ES-I3 (cell line): Measurements from ENCODE around the gene CRYM.
"Not testable (repeated sequence)": the region's sequence is repeated elsewhere in the genome, so short reads cannot be mapped to it uniquely, and the experiment has no call there.

ENCODE experiments used
- H3K36me3 ChIP-seq: 2 replicates; pipeline ENCODE4 v1.6.1; 2013; ENCODE audit warnings: mild to moderate bottlenecking, low read length, control low read depth, moderate library complexity; ENCODE audit not compliant: insufficient read depth
- H3K4me1 ChIP-seq: 2 replicates; pipeline ENCODE4 v1.6.1; 2013; ENCODE audit warnings: mild to moderate bottlenecking, control low read depth, low read length; ENCODE audit not compliant: insufficient read depth
- H3K9ac ChIP-seq: 2 replicates; pipeline ENCODE4 v1.6.1; 2013; ENCODE audit warnings: low read depth, mild to moderate bottlenecking, low read length, moderate library complexity
- H3K9me3 ChIP-seq: 2 replicates; pipeline ENCODE4 v1.6.1; 2013; ENCODE audit warnings: mild to moderate bottlenecking, low read length, moderate library complexity; ENCODE audit not compliant: control insufficient read depth, insufficient read depth

The CRYM gene

DNA sequence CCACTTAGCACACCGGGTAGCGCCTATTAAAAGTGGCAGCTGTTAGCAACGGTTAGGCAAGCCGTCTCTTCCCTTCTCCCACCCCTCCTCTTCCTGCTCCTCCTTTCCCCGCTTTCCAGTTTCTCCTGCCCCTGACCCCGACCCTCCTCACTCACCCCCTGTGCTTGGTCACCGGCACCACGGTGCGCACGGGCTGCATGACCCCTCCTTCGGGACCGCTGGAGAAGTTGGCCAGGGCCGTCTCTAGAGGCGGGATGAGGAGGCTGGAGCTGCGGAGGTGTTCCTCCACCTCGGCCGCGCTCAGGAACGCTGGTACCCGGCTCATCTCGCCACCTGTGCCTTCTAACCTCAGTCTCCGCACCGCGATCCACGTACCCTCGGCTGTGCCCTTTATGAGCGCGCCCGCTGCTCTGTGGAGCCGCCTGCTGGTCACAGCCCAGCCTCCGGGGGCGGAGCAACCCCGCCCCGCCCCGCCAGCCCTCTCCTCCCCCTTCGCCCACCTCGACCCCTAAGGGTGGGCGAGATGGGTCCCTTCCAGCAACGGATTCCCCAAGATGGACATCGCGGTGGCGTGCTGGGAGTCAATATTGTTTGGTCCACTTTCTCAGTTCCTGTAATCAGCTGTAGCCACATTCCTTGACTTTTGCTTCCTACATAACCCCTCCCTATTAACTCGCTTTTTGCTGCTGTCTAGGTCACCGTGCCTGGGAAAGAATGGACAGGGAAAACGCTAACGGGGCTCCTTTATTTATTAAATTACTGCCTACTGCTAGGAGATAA lies at the start of gene CRYM:
TSS of gene CRYM (minus strand) at position 364 of the 780 bp plus-strand sequence. CDS start at position 325, 39 bp downstream.
- H3K9ac ChIP-seq, result peak within 1 kb of the TSS; percentile 56; the same call in 1 of the 2 replicates
- H3K4me1 ChIP-seq, result 0 out of 2 replicates have a peak, but pooled peaks cover 3% of the 10 kb centered on the region
- no peaks in the 10 kb centered on the region for H3K9me3 ChIP-seq

DNA sequence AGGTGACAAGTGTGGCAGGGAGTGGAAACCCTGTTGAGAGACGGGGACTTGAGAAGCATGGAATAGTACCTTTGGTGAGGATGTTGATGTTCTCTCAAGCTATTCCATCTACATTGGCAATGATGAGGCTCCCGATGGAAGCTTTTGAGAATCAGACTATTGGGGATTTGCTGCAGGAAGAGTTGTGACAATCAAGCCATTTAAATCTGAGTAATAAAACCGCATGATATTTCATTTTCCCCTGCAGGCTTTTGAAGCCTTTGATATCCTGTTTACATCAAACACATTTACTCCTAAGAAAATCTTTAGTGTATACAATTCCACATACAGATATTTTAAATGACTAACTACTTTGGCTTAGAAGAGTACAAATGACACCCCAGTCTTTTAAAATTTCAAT lies 49.0 kb upstream of the CRYM start:
- H3K4me1 ChIP-seq, result peaks cover 10% of the 10 kb centered on the region; the same call in 1 of the 2 replicates

More for the DNA sequence above, at the start of gene CRYM:
- no peaks in the 10 kb centered on the region for H3K36me3 ChIP-seq

DNA sequence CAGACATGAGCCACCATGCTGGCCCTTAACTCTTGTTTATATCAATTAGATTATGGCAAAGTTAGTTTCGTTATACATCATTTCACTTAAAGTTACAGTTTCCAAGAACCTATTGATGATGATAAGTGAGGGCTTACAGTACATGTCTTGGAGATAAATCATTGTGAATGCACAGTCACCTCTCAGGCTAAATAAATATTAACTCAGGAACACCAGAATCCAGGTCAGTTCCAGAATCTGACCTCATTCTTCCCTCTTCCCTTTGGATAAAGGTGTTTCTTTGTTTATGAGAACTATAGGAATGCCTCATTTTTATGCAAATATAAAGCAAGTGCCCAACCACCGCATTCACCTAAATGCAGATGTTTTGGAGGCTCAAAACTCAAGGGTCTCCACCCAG lies 48.4 kb upstream of the CRYM start:
- H3K4me1 ChIP-seq, result peaks cover 10% of the 10 kb centered on the region; the same call in 1 of the 2 replicates

More for the DNA sequence above, 49.0 kb upstream of the CRYM start:
- Histone ChIP-seq H3K36me3 (no peaks in the 10 kb centered on the region), H3K9ac (no peak overlapping the region), H3K9me3 (no peaks in the 10 kb centered on the region)

DNA sequence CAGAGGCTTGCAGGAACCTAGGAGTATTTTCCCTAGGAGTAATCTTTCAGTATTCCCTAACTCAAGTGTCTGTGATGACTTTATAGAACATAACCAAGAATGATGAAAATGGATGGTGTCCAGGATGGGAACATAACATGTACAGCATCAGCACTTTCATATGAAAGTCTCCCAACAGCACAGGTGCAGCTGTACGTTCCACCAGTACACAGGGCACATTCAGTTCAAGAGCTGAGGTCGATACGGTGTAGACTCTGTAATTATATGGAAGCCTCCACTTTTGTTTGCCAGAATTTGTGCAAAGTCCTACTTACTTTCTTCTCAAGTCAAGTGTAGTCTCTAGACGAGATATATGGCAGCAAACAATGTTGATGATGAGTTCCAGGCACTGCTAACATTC lies 46.2 kb upstream of the CRYM start:
- Histone ChIP-seq H3K36me3 (no peaks in the 10 kb centered on the region), H3K9ac (no peak overlapping the region), H3K9me3 (no peaks in the 10 kb centered on the region)

More for the DNA sequence above, 48.4 kb upstream of the CRYM start:
- H3K9ac ChIP-seq, result no peak overlapping the region
- no peaks in the 10 kb centered on the region for H3K36me3 ChIP-seq
- H3K9me3 ChIP-seq, result no peaks in the 10 kb centered on the region

DNA sequence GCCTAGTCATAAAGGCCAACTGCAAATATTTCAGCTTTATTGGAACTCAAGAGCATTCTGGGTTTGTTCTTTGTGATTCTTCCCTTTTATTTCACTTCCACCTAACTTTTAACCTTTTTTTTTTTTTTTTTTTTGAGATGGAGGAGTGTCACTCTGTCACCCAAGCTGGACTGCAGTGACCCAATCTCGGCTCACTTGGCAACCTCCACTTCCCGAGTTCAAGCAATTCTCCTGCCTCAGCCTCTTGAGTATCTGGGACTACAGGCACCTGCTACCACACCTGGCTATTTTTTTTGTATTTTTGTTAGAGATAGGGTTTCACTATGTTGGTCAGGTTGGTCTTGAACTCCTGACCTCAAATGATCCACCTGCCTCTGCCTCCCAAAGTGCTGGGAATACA lies 44.2 kb upstream of the CRYM start:
- H3K9me3 ChIP-seq, H3K4me1 ChIP-seq, H3K36me3 ChIP-seq, H3K9ac ChIP-seq: not testable (repeated sequence)

More for the DNA sequence above, 46.2 kb upstream of the CRYM start:
- peaks cover 10% of the 10 kb centered on the region; the same call in 1 of the 2 replicates for H3K4me1 ChIP-seq

- no peaks in the 10 kb centered on the region for H3K36me3 ChIP-seq
- no peak overlapping the region for H3K9ac ChIP-seq
- H3K4me1 ChIP-seq, result peaks cover 6% of the 10 kb centered on the region; the same call in 1 of the 2 replicates
- H3K9me3 ChIP-seq, result no peaks in the 10 kb centered on the region
Observed at GRCh38 chr16:21321736-21322135, 43.6 kb upstream of the CRYM start.

DNA sequence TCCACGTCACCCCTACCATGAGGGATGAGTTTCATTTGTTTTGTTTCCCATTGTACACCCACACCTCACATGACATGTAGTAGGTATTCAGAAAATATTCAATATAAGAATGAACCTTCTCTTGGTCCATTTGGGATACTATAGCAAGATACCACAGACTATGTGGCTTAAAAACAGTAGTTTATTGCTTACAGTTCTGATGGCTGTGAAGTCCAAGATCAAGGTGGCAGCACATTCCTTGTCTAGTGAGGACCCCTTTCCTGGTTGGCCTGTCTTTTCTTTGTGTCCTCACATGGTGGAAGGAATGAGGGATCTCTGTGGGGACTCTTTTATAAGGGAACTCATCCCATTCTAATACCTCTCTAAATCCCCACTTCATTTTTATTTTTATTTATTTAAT lies 36.2 kb upstream of the CRYM start:
- Histone ChIP-seq H3K9me3 (peaks cover 7% of the 10 kb centered on the region; the same call in 1 of the 2 replicates), H3K36me3 (no peaks in the 10 kb centered on the region), H3K9ac (no peak overlapping the region), H3K4me1 (no peaks in the 10 kb centered on the region)

- not testable (repeated sequence) for H3K4me1 ChIP-seq, H3K9me3 ChIP-seq, H3K9ac ChIP-seq, H3K36me3 ChIP-seq
Observed at GRCh38 chr16:21312863-21313372, 34.8 kb upstream of the CRYM start.

- H3K4me1 ChIP-seq, H3K36me3 ChIP-seq, H3K9me3 ChIP-seq, H3K9ac ChIP-seq: not testable (repeated sequence)
Observed at GRCh38 chr16:21312046-21312445, 34.0 kb upstream of the CRYM start.

GRCh38 chr16:21306712-21307111 lies 28.6 kb upstream of the CRYM start:
- H3K4me1 ChIP-seq, H3K9ac ChIP-seq, H3K9me3 ChIP-seq, H3K36me3 ChIP-seq: not testable (repeated sequence)

- H3K9ac ChIP-seq, result no peak overlapping the region
- H3K4me1 ChIP-seq, result peaks cover 10% of the 10 kb centered on the region
- H3K9me3 ChIP-seq, result no peaks in the 10 kb centered on the region
- no peaks in the 10 kb centered on the region for H3K36me3 ChIP-seq
Observed at GRCh38 chr16:21302898-21303528, 24.9 kb upstream of the CRYM start.

DNA sequence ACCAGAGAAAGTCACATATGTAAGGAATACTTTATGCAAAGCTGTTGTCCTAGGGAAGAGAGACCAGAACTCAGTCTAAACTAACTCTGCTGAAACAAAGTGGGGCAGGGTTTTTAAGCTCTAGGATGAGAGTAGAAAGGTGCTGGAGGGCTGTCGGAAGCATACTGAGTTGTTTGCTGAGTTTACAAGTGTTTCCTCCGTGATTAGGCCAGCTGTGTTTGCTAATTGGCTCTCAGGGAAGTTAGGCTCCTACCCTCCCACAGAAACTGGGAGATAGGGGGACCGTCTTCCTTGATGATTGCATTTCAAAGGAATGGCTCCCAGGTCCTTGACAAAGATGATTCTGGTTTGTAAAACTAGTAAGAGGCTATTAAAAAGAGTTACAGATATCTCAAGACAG lies 24.4 kb upstream of the CRYM start:
- H3K4me1 ChIP-seq, result peaks cover 10% of the 10 kb centered on the region
- no peak overlapping the region for H3K9ac ChIP-seq
- H3K9me3 ChIP-seq, result no peaks in the 10 kb centered on the region
- H3K36me3 ChIP-seq, result no peaks in the 10 kb centered on the region

GRCh38 chr16:21301895-21302291 lies 23.8 kb upstream of the CRYM start:
- Histone ChIP-seq H3K36me3 (no peaks in the 10 kb centered on the region), H3K9ac (peak overlapping the region; percentile 84)

DNA sequence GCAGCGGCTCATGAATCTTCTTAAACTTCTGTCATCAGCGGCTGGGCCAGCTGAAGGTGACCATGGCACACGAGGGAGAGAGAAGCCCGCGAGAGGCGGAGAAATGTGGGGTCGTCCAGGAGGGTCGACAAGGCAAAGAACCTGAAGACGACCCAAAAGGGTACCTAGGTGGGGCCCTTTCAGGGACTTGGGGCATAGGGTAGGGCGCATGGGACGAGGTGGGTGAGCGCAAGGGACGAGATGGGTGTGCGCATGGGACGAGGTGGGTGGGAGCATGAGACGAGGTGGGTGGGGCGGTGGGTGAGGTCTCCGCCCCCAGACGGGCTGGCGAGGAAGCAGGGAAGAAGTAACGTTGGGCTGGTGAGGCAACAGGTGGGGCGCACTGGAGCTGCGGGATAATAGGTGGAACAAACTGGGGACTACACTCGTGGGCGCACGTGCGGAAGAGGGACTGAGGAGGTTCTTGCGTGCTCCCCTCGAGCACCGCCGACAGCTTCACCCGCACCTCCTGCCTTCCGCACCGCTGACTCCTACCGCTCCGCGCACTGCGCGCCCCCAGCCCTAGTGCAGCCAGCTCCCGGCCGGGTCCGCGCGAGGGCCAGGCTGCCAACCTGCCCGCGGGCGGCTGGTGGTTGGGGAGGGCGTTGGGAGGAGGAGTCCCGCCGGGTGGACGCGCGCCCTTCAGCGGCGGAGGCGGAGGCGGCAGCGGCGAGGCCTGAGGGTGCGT lies 23.2 kb upstream of the CRYM start:
- peak overlapping the region; percentile 84 for H3K9ac ChIP-seq
- H3K4me1 ChIP-seq, result peaks cover 10% of the 10 kb centered on the region
- no peaks in the 10 kb centered on the region for H3K9me3 ChIP-seq
- H3K36me3 ChIP-seq, result no peaks in the 10 kb centered on the region

More at GRCh38 chr16:21301895-21302291, 23.8 kb upstream of the CRYM start:
- peaks cover 10% of the 10 kb centered on the region for H3K4me1 ChIP-seq
- no peaks in the 10 kb centered on the region for H3K9me3 ChIP-seq
